GM21381 (cell line): ENCODE data around the gene KDM2A.
"Not testable (repeated sequence)": the region's sequence is repeated elsewhere in the genome, so short reads cannot be mapped to it uniquely, and the experiment has no call there.

Experiments used
- ATAC-seq: cut with Tn5 transposase; IDR thresholded peaks from one replicate; pipeline ENCODE4 v1.9.1; 2021; ENCODE audit warnings: mild to moderate bottlenecking, moderate library complexity; ENCODE audit not compliant: unreplicated experiment

The KDM2A gene

GRCh38 chr11:67165623-67166022 lies 46.6 kb downstream of the KDM2A start:
- no peak for ATAC-seq

GRCh38 chr11:67167091-67167490 lies 48.0 kb downstream of the KDM2A start:
- ATAC-seq = no peak

GRCh38 chr11:67167719-67168118 lies 48.7 kb downstream of the KDM2A start:
- ATAC-seq = no peak

- ATAC-seq = not testable (repeated sequence)
Observed at GRCh38 chr11:67168911-67169310, 49.8 kb downstream of the KDM2A start.

GRCh38 chr11:67174311-67174710 lies 55.2 kb downstream of the KDM2A start:
- no peak for ATAC-seq

GRCh38 chr11:67177399-67178281 lies 58.6 kb downstream of the KDM2A start:
- no peak for ATAC-seq

- ATAC-seq = no peak
Observed at GRCh38 chr11:67178421-67178820, 59.4 kb downstream of the KDM2A start.

GRCh38 chr11:67178878-67179277 lies 59.8 kb downstream of the KDM2A start:
- no peak for ATAC-seq

GRCh38 chr11:67179892-67180490 lies 60.9 kb downstream of the KDM2A start:
- no peak for ATAC-seq

- ATAC-seq = no peak
Observed at GRCh38 chr11:67194096-67194495, 75.0 kb downstream of the KDM2A start.

- ATAC-seq = no peak
Observed at GRCh38 chr11:67195971-67196456, 77.0 kb downstream of the KDM2A start.

GRCh38 chr11:67197606-67198005 lies 78.5 kb downstream of the KDM2A start:
- no peak for ATAC-seq

GRCh38 chr11:67198781-67199180 lies 79.7 kb downstream of the KDM2A start:
- not testable (repeated sequence) for ATAC-seq

- no peak for ATAC-seq
Observed at GRCh38 chr11:67199751-67200150, 80.7 kb downstream of the KDM2A start.

- ATAC-seq = no peak
Observed at GRCh38 chr11:67202028-67202427, 83.0 kb downstream of the KDM2A start.

GRCh38 chr11:67204822-67205221 lies 85.8 kb downstream of the KDM2A start:
- ATAC-seq = no peak

GRCh38 chr11:67209222-67209621 lies 90.2 kb downstream of the KDM2A start:
- ATAC-seq = not testable (repeated sequence)

GRCh38 chr11:67211656-67212436 lies 92.8 kb downstream of the KDM2A start:
- ATAC-seq = no peak

GRCh38 chr11:67213178-67213621 lies 94.1 kb downstream of the KDM2A start:
- ATAC-seq = no peak

GRCh38 chr11:67227726-67228125 lies 108.7 kb downstream of the KDM2A start:
- no peak for ATAC-seq

GRCh38 chr11:67230406-67230805 lies 111.3 kb downstream of the KDM2A start:
- no peak for ATAC-seq
